GM12878 (cell line): ENCODE data around the gene MAML3. TPM values are rescaled to one million over a fixed set of nuclear protein-coding genes. Genes with fewer than 3 reads are reported as not detected.

ENCODE experiments used
- ATAC-seq: fragments of 200-7000 bp; cut with Tn5 transposase; 3 replicates; pipeline ENCODE4 v1.9.1; 2020; ENCODE audit warnings: mild to moderate bottlenecking, moderate library complexity
- BruUV-seq: library from RNA; stranded (reverse); fragments of 400-500 nt; replicated peaks from 2 replicates; lab custom pipeline; 2021; lab: Mats Ljungman, UMichigan
- CTCF ChIA-PET: fragments of 300-600 bp; sonication (Branson Sonifier 250); formaldehyde crosslinking; extraction: SDS; loops from one replicate; lab custom pipeline; 2021; ENCODE audit warnings: inconsistent platforms; lab: Yijun Ruan, JAX
- POLR2A ChIA-PET: fragments of 350-600 bp; formaldehyde crosslinking; extraction: SDS; loops from one replicate; lab custom pipeline; 2021; ENCODE audit warnings: inconsistent platforms; lab: Charles Lee
- RAD21 ChIA-PET: fragments of 300-600 bp; sonication (Branson Sonifier 250); formaldehyde crosslinking; loops from one replicate; lab custom pipeline; 2023; ENCODE audit warnings: antibody characterized with exemption; ENCODE audit not compliant: unreplicated experiment; lab: Charles Lee
- SMC1A ChIA-PET: fragments of 300-600 bp; sonication (Branson Sonifier 250); formaldehyde crosslinking; loops from one replicate; lab custom pipeline; 2023; ENCODE audit not compliant: unreplicated experiment, uncharacterized antibody; lab: Charles Lee
- DNase-seq: peaks from one replicate; pipeline ENCODE4 v3.0.0-alpha.2; 2011; ENCODE audit warnings: low read depth, low spot score
- FAIRE-seq: peaks from 3 replicates; lab custom pipeline; 2011; peaks lifted over from hg19 to GRCh38; lab: Jason Lieb, UNC
- H2AFZ ChIP-seq: 2 replicates; pipeline ENCODE4 v1.6.0; 2011; ENCODE audit warnings: low read depth, low read length, control low read depth; ENCODE audit not compliant: control insufficient read depth
- H3K27ac ChIP-seq: 2 replicates; pipeline ENCODE4 v1.5.1; 2011; ENCODE audit warnings: control low read depth; ENCODE audit not compliant: control insufficient read depth, insufficient read depth
- H3K27me3 ChIP-seq, 2 experiments: replicated peaks in 1 of 2; 2 replicates each; pipeline versions ENCODE4 v1.6.0 to v1.6.1; 2011; ENCODE audit warnings: low read length in 1 of 2; ENCODE audit not compliant: control insufficient read depth in 2 of 2, insufficient read depth in 2 of 2
- H3K36me3 ChIP-seq, 2 experiments: 2 replicates each; pipeline ENCODE4 v1.5.1; 2011; ENCODE audit warnings: low read length in 1 of 2; ENCODE audit not compliant: control insufficient read depth in 2 of 2, insufficient read depth in 2 of 2
- H3K4me1 ChIP-seq: 2 replicates; pipeline ENCODE4 v1.6.1; 2011; ENCODE audit warnings: mild to moderate bottlenecking, low read length, moderate library complexity, mixed read lengths; ENCODE audit not compliant: control insufficient read depth, insufficient read depth
- H3K4me2 ChIP-seq: 2 replicates; pipeline ENCODE4 v1.6.0; 2011; ENCODE audit warnings: control low read depth; ENCODE audit not compliant: control insufficient read depth, insufficient read depth
- H3K4me3 ChIP-seq: fragments of 200-600 bp; sonication (generic); 2 replicates; pipeline ENCODE4 v1.5.1; 2016
- H3K79me2 ChIP-seq: 2 replicates; pipeline ENCODE4 v1.6.0; 2011; ENCODE audit warnings: low read length; ENCODE audit not compliant: control insufficient read depth, insufficient read depth
- H3K9ac ChIP-seq: 2 replicates; pipeline ENCODE4 v1.8.0; 2011; ENCODE audit warnings: low read length, control low read depth, mixed read lengths; ENCODE audit not compliant: control insufficient read depth, insufficient read depth
- H3K9me3 ChIP-seq: replicated peaks from 3 replicates; pipeline ENCODE4 v1.5.1; 2011; ENCODE audit warnings: mild to moderate bottlenecking, low read length; ENCODE audit not compliant: control insufficient read depth, insufficient read depth
- H4K20me1 ChIP-seq: 2 replicates; pipeline ENCODE4 v1.6.0; 2011; ENCODE audit not compliant: control insufficient read depth, insufficient read depth
- ATF3 ChIP-seq: IDR thresholded peaks from 2 replicates; pipeline ENCODE4 v1.6.1; 2011; ENCODE audit warnings: low read depth, mild to moderate bottlenecking, low read length, moderate library complexity, borderline replicate concordance; ENCODE audit errors: extremely low read depth
- CBFB ChIP-seq: IDR thresholded peaks from 2 replicates; pipeline ENCODE4 v1.6.1; 2016; ENCODE audit warnings: antibody characterized with exemption, low read depth
- CBX3 ChIP-seq: fragments of 200-600 bp; sonication (generic); IDR thresholded peaks from 2 replicates; pipeline ENCODE4 v1.6.1; 2016; ENCODE audit warnings: low read depth, borderline replicate concordance
- KDM1A ChIP-seq: fragments of 200-600 bp; sonication (generic); IDR thresholded peaks from 2 replicates; pipeline ENCODE4 v1.6.1; 2016; ENCODE audit warnings: borderline replicate concordance
- LARP7 ChIP-seq: fragments of 450-650 bp; IDR thresholded peaks from 2 replicates; pipeline ENCODE4 v1.6.1; 2017; ENCODE audit warnings: mild to moderate bottlenecking
- MEF2A ChIP-seq: IDR thresholded peaks from 2 replicates; pipeline ENCODE4 v1.6.1; 2011; ENCODE audit warnings: low read depth, mild to moderate bottlenecking, low read length, moderate library complexity; ENCODE audit not compliant: insufficient read depth
- MLLT1 ChIP-seq: fragments of 450-650 bp; IDR thresholded peaks from 2 replicates; pipeline ENCODE4 v1.6.1; 2016; ENCODE audit warnings: mild to moderate bottlenecking
- POU2F2 ChIP-seq: IDR thresholded peaks from 3 replicates; pipeline ENCODE4 v1.6.1; 2011; ENCODE audit warnings: low read depth, mild to moderate bottlenecking, low read length, borderline replicate concordance
- RAD51 ChIP-seq: fragments of 450-650 bp; IDR thresholded peaks from 2 replicates; pipeline ENCODE4 v1.6.1; 2016; ENCODE audit warnings: moderate library complexity, mild to moderate bottlenecking, inconsistent platforms
- REST ChIP-seq: IDR thresholded peaks from 2 replicates; pipeline ENCODE4 v1.6.1; 2012; ENCODE audit warnings: mild to moderate bottlenecking, low read depth, low read length
- SP1 ChIP-seq: IDR thresholded peaks from one replicate; pipeline ENCODE4 v1.6.1; 2011; ENCODE audit warnings: low read depth, low read length
- STAT1 ChIP-seq: fragments of 450-650 bp; conservative IDR thresholded peaks from 2 replicates; pipeline ENCODE4 v1.6.1; 2014; ENCODE audit warnings: antibody characterized with exemption, mild to moderate bottlenecking
- STAT3 ChIP-seq: IDR thresholded peaks from 2 replicates; pipeline ENCODE4 v1.6.1; 2011; ENCODE audit warnings: low read depth, low read length, improper control_type of control experiment
- TAF1 ChIP-seq: IDR thresholded peaks from 2 replicates; pipeline ENCODE4 v1.6.1; 2011; ENCODE audit warnings: mild to moderate bottlenecking, low read depth, low read length, borderline replicate concordance
- TARDBP ChIP-seq: IDR thresholded peaks from 2 replicates; pipeline ENCODE4 v1.6.1; 2016; ENCODE audit warnings: borderline replicate concordance
- WRNIP1 ChIP-seq: IDR thresholded peaks from 2 replicates; pipeline ENCODE4 v1.6.1; 2011; ENCODE audit warnings: low read depth, low read length, improper control_type of control experiment, borderline replicate concordance
- YY1 ChIP-seq: IDR thresholded peaks from 2 replicates; pipeline ENCODE4 v1.6.1; 2011; ENCODE audit warnings: low read depth, mild to moderate bottlenecking, low read length
- ZNF24 ChIP-seq: fragments of 450-650 bp; IDR thresholded peaks from 2 replicates; pipeline ENCODE4 v1.6.1; 2017; ENCODE audit warnings: antibody characterized with exemption, mild to moderate bottlenecking
- WGBS: methylation state at CpG from one replicate; pipeline ENCODE4 v1.1.6; 2016; ENCODE audit warnings: low lambda C conversion rate; ENCODE audit not compliant: insufficient replicate concordance, insufficient coverage; ENCODE audit errors: missing lambda C conversion rate; 5-methylcytosine and 5-hydroxymethylcytosine counted together
- in situ Hi-C: fragments of 300-500 bp; cut with MboI; formaldehyde crosslinking; loops from 9 replicates; pipeline ENCODE4 v1.14.3; 2018; ENCODE audit warnings: mixed read lengths
- intact Hi-C: fragments of 100-400 bp; cut with micrococcal nuclease; formaldehyde crosslinking; loops from one replicate; pipeline ENCODE4 v1.14.2; 2022; ENCODE audit not compliant: unreplicated experiment
- polyA plus RNA-seq, 11 experiments: library from polyadenylated mRNA; depleted of rRNA in 4 of 11; unstranded in 6 of 11; stranded (reverse) in 5 of 11; fragments of >200 nt; fragmentation: Nextera tagmentation in 4 of 11; fragmentation: Illumina TruSeq in 1 of 11; extraction: Ambion mirVana in 4 of 11; extraction: Trizol in 1 of 11; gene quantifications; 1 replicate in 1 of 11; 2 replicates in 10 of 11; pipeline versions ENCODE4 v1.2.1 to v1.2.3, GENCODE V29; 2011 to 2016; ENCODE audit warnings: inconsistent platforms in 2 of 11, missing spikeins in 2 of 11, low read depth in 1 of 11
- total RNA-seq, 4 experiments: library from RNA; depleted of rRNA in 3 of 4; stranded (reverse); fragments of >200 nt in 3 of 4; fragmentation: Illumina TruSeq in 1 of 4; extraction: Trizol in 1 of 4; gene quantifications; 2 replicates each; pipeline versions ENCODE4 v1.2.1 to v1.2.3, GENCODE V29; 2013 to 2021

MAML3 gene
- total and polyA plus RNA-seq, 10 of the 15 experiments (the other 5 are each of a cell fraction or from before 2014, with no cell fraction given), result under 0.01 to 0.53 (median 0.06) TPM; not detected in 2

- TF ChIP-seq REST, result no peak
- TF ChIP-seq, all 136 proteins: peak for 0
These were observed 380.2 kb downstream of the MAML3 start (continued) for GRCh38 chr4:139773560-139774318.

- in situ Hi-C loops (no loop called here), intact Hi-C loops (no loop called here)
- H3K4me3 ChIP-seq, result no peak overlapping the region
- no peak for DNase-seq
- H3K79me2 ChIP-seq, result no peaks in the 10 kb centered on the region
- WGBS, result 39% methylated on average over 4 of the region's 4 CpGs
- no TSS peak for BruUV-seq
- no peaks in the 10 kb centered on the region for H4K20me1 ChIP-seq
- CTCF ChIA-PET, result interaction anchor here (1.4 kb wide), 1 partner anchor 139 kb away, joined by 4 read pairs; no protein-coding TSS in a partner anchor
- TF ChIP-seq TAF1, result no peak
- TF ChIP-seq POU2F2, result no peak
- no peak for TF ChIP-seq MLLT1
- no peak for TF ChIP-seq RAD51
- no peak for TF ChIP-seq STAT3
- TF ChIP-seq MEF2A, result no peak
- TF ChIP-seq LARP7, result no peak
- no peak for TF ChIP-seq TARDBP
- no peak for TF ChIP-seq ZNF24
- TF ChIP-seq STAT1, result no peak
- TF ChIP-seq ATF3, result no peak
- TF ChIP-seq WRNIP1, result no peak
- TF ChIP-seq YY1, result no peak
- TF ChIP-seq CBX3, result no peak
- TF ChIP-seq SP1, result no peak
- TF ChIP-seq CBFB, result no peak
- TF ChIP-seq KDM1A, result no peak
- FAIRE-seq, result no peak
- ATAC-seq, result no peak
- H3K27me3 ChIP-seq, result peaks cover 0 to 3% of the 10 kb centered on the region in 2 experiments; a peak in 1 of 4 replicates
- no peaks in the 10 kb centered on the region for H3K4me1 ChIP-seq
- no peak overlapping the region for H3K27ac ChIP-seq
- no peak overlapping the region for H2AFZ ChIP-seq
- RAD21 ChIA-PET, result no interaction called here
- no peak overlapping the region for H3K4me2 ChIP-seq
- no peaks in the 10 kb centered on the region for H3K36me3 ChIP-seq
- POLR2A ChIA-PET, result no interaction called here
- H3K9ac ChIP-seq, result no peak overlapping the region
- SMC1A ChIA-PET, result interaction anchor here (1.2 kb wide), 1 partner anchor 16 kb away, joined by 3 read pairs; no protein-coding TSS in a partner anchor
- no peaks in the 10 kb centered on the region for H3K9me3 ChIP-seq
These were observed 383.6 kb downstream of the MAML3 start for GRCh38 chr4:139770361-139770760.
